Gastroesophageal sphincter (tissue), 3 donors: ENCODE results near the gene MCC.

Source experiments
- CTCF ChIP-seq, 4 experiments: fragments of 200-600 bp in 2 of 4; fragments of 450-650 bp in 2 of 4; sonication (generic) in 1 of 4; IDR thresholded peaks; one replicate each; pipeline ENCODE4 v1.5.1; 2017 to 2019; ENCODE audit warnings: antibody characterized with exemption in 4 of 4, mild to moderate bottlenecking in 2 of 4, moderate library complexity in 2 of 4
- POLR2A ChIP-seq, 2 donors: fragments of 450-650 bp; IDR thresholded peaks; one replicate each; pipeline ENCODE4 v1.6.1; 2017; ENCODE audit warnings: antibody characterized with exemption in 2 of 2, mild to moderate bottlenecking in 2 of 2, moderate library complexity in 1 of 2
- POLR2AphosphoS5 ChIP-seq: sonication (generic); formaldehyde crosslinking; IDR thresholded peaks from one replicate; pipeline ENCODE4 v1.6.1; 2017; ENCODE audit warnings: antibody characterized with exemption

GRCh38 chr5:113176734-113177133 lies 311.5 kb downstream of the MCC start:
- TF ChIP-seq CTCF (IDR thresholded peaks at IDR 0.05) (no peak), POLR2A (IDR thresholded peaks at IDR 0.05) (no peak), POLR2AphosphoS5 (no peak)
